ENCODE results near the gene LRMDA. TPM values are rescaled to one million over a fixed set of nuclear protein-coding genes. Genes with fewer than 3 reads are reported as not detected.

LRMDA gene
- total and polyA plus RNA-seq, 2 of the 8 experiments (the other 6 are each of a cell fraction or from before 2014, with no cell fraction given) = 0.86 to 2.8 TPM

DNA sequence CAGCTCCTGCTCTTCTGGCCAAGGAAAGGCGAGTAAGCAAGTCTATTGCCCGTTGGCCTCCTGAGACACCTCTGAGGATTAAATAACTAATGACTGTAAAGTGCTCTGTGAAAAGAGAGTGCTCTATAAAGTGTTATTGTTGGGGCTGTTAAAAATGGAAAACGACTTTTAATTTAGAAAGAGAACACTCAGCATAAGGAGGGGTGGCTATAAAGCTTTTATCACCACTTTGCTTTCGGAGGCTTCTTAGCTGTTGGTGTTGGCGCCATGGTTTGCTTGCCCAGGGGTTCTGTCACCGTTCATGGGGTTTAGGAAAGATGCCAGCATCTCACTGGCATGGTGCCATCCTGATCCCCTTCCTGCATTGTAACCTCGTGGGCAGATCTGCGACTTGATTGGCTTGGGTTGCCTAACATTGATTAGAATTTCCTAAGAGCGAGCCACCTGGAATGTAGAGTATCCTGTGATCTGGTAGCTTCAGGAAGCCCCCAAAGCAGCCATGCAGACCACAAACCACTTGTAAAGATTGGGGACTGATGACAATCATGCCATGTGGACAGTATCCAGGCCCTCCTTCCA, 509.9 kb downstream of the LRMDA start (continued):
- no peak for TF ChIP-seq SAP30 (IDR thresholded peaks at IDR 0.05; ENCODE audit: insufficient read depth, insufficient replicate concordance, low read length)
- no peak for TF ChIP-seq PHF8 (conservative IDR thresholded peaks at IDR 0.05; ENCODE audit: low read depth, low read length)
- no peak for TF ChIP-seq MAFK (IDR thresholded peaks at IDR 0.05; ENCODE audit: low read depth, low read length)
- TF ChIP-seq SIRT6 (IDR thresholded peaks at IDR 0.05; ENCODE audit: low read length) = no peak
- TF ChIP-seq HDAC6 (IDR thresholded peaks at IDR 0.05; ENCODE audit: low read depth, low read length) = no peak
